ENCODE data around the gene SEC61B.

SEC61B gene

GRCh38 chr9:99269416-99269815 lies 47.3 kb downstream of the SEC61B start:
- DNase-seq (ENCODE audit: low read depth), result peak; percentile 74
- TF ChIP-seq CTCF (IDR thresholded peaks at IDR 0.05; ENCODE audit: low read length, missing control alignments), result no peak
- H3K4me3 ChIP-seq (replicated peaks; ENCODE audit: low read depth, low read length), result no peak overlapping the region

- H3K4me3 ChIP-seq (replicated peaks; ENCODE audit: low read depth, low read length), result no peak overlapping the region
- no peak for DNase-seq (ENCODE audit: low read depth)
- no peak for TF ChIP-seq CTCF (IDR thresholded peaks at IDR 0.05; ENCODE audit: low read length, missing control alignments)
These were observed 48.4 kb downstream of the SEC61B start for GRCh38 chr9:99270491-99270890.

GRCh38 chr9:99272836-99273235 lies 50.8 kb downstream of the SEC61B start:
- no peak for TF ChIP-seq CTCF (IDR thresholded peaks at IDR 0.05; ENCODE audit: low read length, missing control alignments)

GRCh38 chr9:99274016-99274415 lies 51.9 kb downstream of the SEC61B start:
- no peak overlapping the region for H3K4me3 ChIP-seq (replicated peaks; ENCODE audit: low read depth, low read length)
- no peak for TF ChIP-seq CTCF (IDR thresholded peaks at IDR 0.05; ENCODE audit: low read length, missing control alignments)
- DNase-seq (ENCODE audit: low read depth), result no peak

More at GRCh38 chr9:99272836-99273235, 50.8 kb downstream of the SEC61B start:
- H3K4me3 ChIP-seq (replicated peaks; ENCODE audit: low read depth, low read length), result no peak overlapping the region
- no peak for DNase-seq (ENCODE audit: low read depth)

GRCh38 chr9:99274495-99274894 lies 52.4 kb downstream of the SEC61B start:
- H3K4me3 ChIP-seq (replicated peaks; ENCODE audit: low read depth, low read length), result no peak overlapping the region
- DNase-seq (ENCODE audit: low read depth), result no peak
- no peak for TF ChIP-seq CTCF (IDR thresholded peaks at IDR 0.05; ENCODE audit: low read length, missing control alignments)

Measured in fibroblast of pulmonary artery (primary cell).